Measurements from ENCODE around the gene PHACTR2. TPM values are rescaled to one million over a fixed set of nuclear protein-coding genes. Genes with fewer than 3 reads are reported as not detected.

The PHACTR2 gene
- total RNA-seq, 1 experiment from 2014 or later, result 27.6 TPM

DNA sequence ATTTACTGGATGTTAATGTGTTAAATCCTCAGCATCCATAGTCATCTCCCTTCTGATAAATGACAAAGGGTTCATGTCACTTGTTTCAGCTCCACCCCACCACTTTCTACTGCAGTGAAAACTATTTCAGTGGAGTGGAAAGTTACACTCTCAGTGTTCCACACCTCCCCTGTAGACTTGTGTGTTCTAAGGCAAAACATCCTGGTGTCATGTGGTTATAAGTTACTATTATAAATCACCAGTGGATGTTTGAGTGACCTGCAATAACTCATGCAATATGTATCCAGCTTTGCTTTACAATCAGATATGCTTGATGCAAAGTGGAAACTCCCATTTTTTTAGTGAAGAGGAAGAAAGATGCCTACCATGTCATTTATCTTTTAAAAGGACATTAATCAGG is 83.3 kb downstream of the PHACTR2 start:
- BruUV-seq (replicated peaks), result no TSS peak
- Histone ChIP-seq H3K9ac (ENCODE audit: low read length) (no peak overlapping the region), H3K9me3 (ENCODE audit: control insufficient read depth in 1 of 2, insufficient read depth in 1 of 2, low read depth in 1 of 2, low read length in 2 of 2) (no peaks in the 10 kb centered on the region), H3K79me2 (ENCODE audit: insufficient read depth, low read length) (no peaks in the 10 kb centered on the region), H3K27me3 (ENCODE audit: insufficient read depth, low read length) (no peaks in the 10 kb centered on the region), H3K4me3 (replicated peaks in 1 of 2; ENCODE audit: low read depth in 1 of 2, low read length in 2 of 2) (no peak overlapping the region), H3K9me2 (ENCODE audit: insufficient read depth) (no peaks in the 10 kb centered on the region), H3K36me3 (ENCODE audit: control insufficient read depth in 1 of 2, insufficient read depth in 2 of 2, low read length in 2 of 2) (no peaks in the 10 kb centered on the region), H3K4me2 (ENCODE audit: low read length) (no peak overlapping the region), H3K27ac (ENCODE audit: low read depth, low read length) (no peak overlapping the region), H3K4me1 (ENCODE audit: control insufficient read depth in 1 of 2, insufficient read depth in 2 of 2, low read length in 2 of 2) (no peaks in the 10 kb centered on the region), H4K20me1 (ENCODE audit: insufficient read depth) (no peaks in the 10 kb centered on the region), H2AFZ (ENCODE audit: low read depth, low read length, poor library complexity, severe bottlenecking) (no peak overlapping the region)
- intact Hi-C loops (cut with micrococcal nuclease), result no loop called here
- TF ChIP-seq RAD21 (IDR thresholded peaks at IDR 0.05; ENCODE audit: low read depth), result no peak
- no peak for TF ChIP-seq TCF7L2 (IDR thresholded peaks at IDR 0.05; ENCODE audit: borderline replicate concordance, extremely low read depth, insufficient read depth, insufficient read length)
- TF ChIP-seq FOSL1 (IDR thresholded peaks at IDR 0.05; ENCODE audit: low read depth), result no peak
- TF ChIP-seq CEBPB (IDR thresholded peaks at IDR 0.05; ENCODE audit: low read depth), result no peak
- no peak for TF ChIP-seq POLR2A (IDR thresholded peaks at IDR 0.05; ENCODE audit: borderline replicate concordance, extremely low read depth, insufficient read depth, insufficient read length)
- TF ChIP-seq ELF1 (IDR thresholded peaks at IDR 0.05; ENCODE audit: borderline replicate concordance, low read depth), result no peak
- no peak for TF ChIP-seq YY1 (IDR thresholded peaks at IDR 0.05; ENCODE audit: extremely low read depth, insufficient replicate concordance, low read depth, low read length)
- TF ChIP-seq, protein P1, sequence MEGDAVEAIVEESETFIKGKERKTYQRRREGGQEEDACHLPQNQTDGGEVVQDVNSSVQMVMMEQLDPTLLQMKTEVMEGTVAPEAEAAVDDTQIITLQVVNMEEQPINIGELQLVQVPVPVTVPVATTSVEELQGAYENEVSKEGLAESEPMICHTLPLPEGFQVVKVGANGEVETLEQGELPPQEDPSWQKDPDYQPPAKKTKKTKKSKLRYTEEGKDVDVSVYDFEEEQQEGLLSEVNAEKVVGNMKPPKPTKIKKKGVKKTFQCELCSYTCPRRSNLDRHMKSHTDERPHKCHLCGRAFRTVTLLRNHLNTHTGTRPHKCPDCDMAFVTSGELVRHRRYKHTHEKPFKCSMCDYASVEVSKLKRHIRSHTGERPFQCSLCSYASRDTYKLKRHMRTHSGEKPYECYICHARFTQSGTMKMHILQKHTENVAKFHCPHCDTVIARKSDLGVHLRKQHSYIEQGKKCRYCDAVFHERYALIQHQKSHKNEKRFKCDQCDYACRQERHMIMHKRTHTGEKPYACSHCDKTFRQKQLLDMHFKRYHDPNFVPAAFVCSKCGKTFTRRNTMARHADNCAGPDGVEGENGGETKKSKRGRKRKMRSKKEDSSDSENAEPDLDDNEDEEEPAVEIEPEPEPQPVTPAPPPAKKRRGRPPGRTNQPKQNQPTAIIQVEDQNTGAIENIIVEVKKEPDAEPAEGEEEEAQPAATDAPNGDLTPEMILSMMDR (IDR thresholded peaks at IDR 0.05 in 2 of 3, conservative IDR thresholded peaks at IDR 0.05 in 1 of 3; ENCODE audit: borderline replicate concordance in 1 of 3, insufficient read depth in 1 of 3, low read depth in 2 of 3, low read length in 2 of 3), result no peak
- no peak for TF ChIP-seq JUND (IDR thresholded peaks at IDR 0.05)
- TF ChIP-seq SRF (IDR thresholded peaks at IDR 0.05; ENCODE audit: low read depth), result no peak
- no peak for TF ChIP-seq EGR1 (IDR thresholded peaks at IDR 0.05; ENCODE audit: low read depth)
- TF ChIP-seq CBX3 (IDR thresholded peaks at IDR 0.05; ENCODE audit: low read depth), result no peak
- TF ChIP-seq SIN3A (IDR thresholded peaks at IDR 0.05; ENCODE audit: low read depth), result no peak
- TF ChIP-seq EZH2phosphoT487 (IDR thresholded peaks at IDR 0.05; ENCODE audit: borderline replicate concordance), result no peak
- no peak for TF ChIP-seq SP1 (IDR thresholded peaks at IDR 0.05; ENCODE audit: low read depth)
- TF ChIP-seq ZNF274 (IDR thresholded peaks at IDR 0.05; ENCODE audit: low read depth, low read length), result no peak
- TF ChIP-seq POLR2AphosphoS5 (IDR thresholded peaks at IDR 0.05; ENCODE audit: low read depth, low read length), result no peak
- no peak for ATAC-seq
- no peak for DNase-seq (ENCODE audit: low read depth, low spot score)
- ChIA-PET POLR2A (no interaction called here), RAD21 (ENCODE audit: low non-redundant PET in 1 of 2, low total read pairs in 2 of 2, uncharacterized antibody in 2 of 2, unreplicated experiment in 2 of 2) (no interaction called here), CTCF (no interaction called here)
